Measurements from ENCODE around the gene ITFG1.
A peak's percentile ranks its signal among the peaks of the same experiment; 100 is the strongest.
"Not testable (repeated sequence)": the region's sequence is repeated elsewhere in the genome, so short reads cannot be mapped to it uniquely, and the experiment has no call there.

ITFG1 gene

GRCh38 chr16:47141773-47142485 lies 318.9 kb downstream of the ITFG1 start:
- peaks cover 33% of the 10 kb centered on the region for H3K27me3 Mint-ChIP-seq
- peaks cover 28% of the 10 kb centered on the region for H3K4me1 Mint-ChIP-seq
- H3K9me3 Mint-ChIP-seq = no peaks in the 10 kb centered on the region
- H3K4me3 Mint-ChIP-seq = peak overlapping the region; percentile 70
- CTCF ChIA-PET = interaction anchor here (0.6 to 5.1 kb wide), 46 partner anchors 8 to 1489 kb away, joined by 3 to 41 read pairs (median 4); partner anchors contain the start of genes ITFG1 and PHKB
- no peaks in the 10 kb centered on the region for H3K36me3 Mint-ChIP-seq
- DNase-seq = peak; percentile 90
- H3K27ac Mint-ChIP-seq = no peak overlapping the region

- no peaks in the 10 kb centered on the region for H3K36me3 Mint-ChIP-seq
- H3K4me1 Mint-ChIP-seq = peaks cover 30% of the 10 kb centered on the region
- no peak overlapping the region for H3K4me3 Mint-ChIP-seq
- H3K27ac Mint-ChIP-seq = no peak overlapping the region
- CTCF ChIA-PET = interaction anchor here (1.0 to 3.5 kb wide), 11 partner anchors 9 to 1017 kb away, joined by 3 to 34 read pairs (median 7); no protein-coding TSS in a partner anchor
- peaks cover 23% of the 10 kb centered on the region for H3K27me3 Mint-ChIP-seq
- DNase-seq = no peak
- H3K9me3 Mint-ChIP-seq = no peaks in the 10 kb centered on the region
These were observed 320.2 kb downstream of the ITFG1 start for GRCh38 chr16:47140686-47141085.

DNA sequence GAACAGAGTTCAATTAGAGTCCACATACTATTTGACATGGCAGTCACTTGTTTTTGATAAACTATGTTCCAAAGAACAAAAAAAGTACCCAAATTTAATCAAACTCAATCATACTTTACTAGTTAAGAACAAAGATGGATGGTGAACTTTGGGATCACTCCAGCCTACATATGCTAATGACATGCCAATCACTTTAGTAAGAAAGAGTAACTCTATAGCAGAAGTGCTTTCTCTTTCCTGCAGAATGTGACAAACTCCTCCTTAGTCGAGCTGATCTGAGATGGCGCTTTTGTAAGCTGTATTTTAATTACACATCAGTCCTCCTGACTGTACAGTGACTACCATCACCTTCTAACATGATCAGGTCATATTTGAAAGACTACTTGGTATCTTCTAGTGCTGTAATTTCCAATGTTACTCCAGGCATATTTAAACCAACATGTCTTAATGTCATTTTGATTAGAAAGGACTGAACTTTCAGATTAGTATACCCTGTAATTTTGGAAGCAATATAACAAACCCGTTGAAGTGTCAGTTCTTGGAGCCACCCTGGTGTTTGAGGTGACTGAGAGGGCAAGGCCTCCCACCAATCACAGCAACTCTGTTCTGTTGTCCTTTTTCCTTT lies 321.2 kb downstream of the ITFG1 start:
- Mint-ChIP-seq H3K9me3 (no peaks in the 10 kb centered on the region), H3K4me1 (peaks cover 27% of the 10 kb centered on the region), H3K36me3 (no peaks in the 10 kb centered on the region), H3K27me3 (peaks cover 18% of the 10 kb centered on the region), H3K4me3 (no peak overlapping the region), H3K27ac (no peak overlapping the region)
- DNase-seq = no peak
- CTCF ChIA-PET = interaction anchor here (1.0 kb wide), 1 partner anchor 102 kb away, joined by 8 read pairs; no protein-coding TSS in a partner anchor

GRCh38 chr16:47137925-47138324 lies 322.9 kb downstream of the ITFG1 start:
- H3K36me3 Mint-ChIP-seq, H3K4me3 Mint-ChIP-seq, CTCF ChIA-PET, DNase-seq, H3K9me3 Mint-ChIP-seq, H3K27ac Mint-ChIP-seq: not testable (repeated sequence)
- peaks cover 12% of the 10 kb centered on the region for H3K27me3 Mint-ChIP-seq
- H3K4me1 Mint-ChIP-seq = peaks cover 23% of the 10 kb centered on the region

- H3K4me3 Mint-ChIP-seq = no peak overlapping the region
- no peaks in the 10 kb centered on the region for H3K9me3 Mint-ChIP-seq
- H3K4me1 Mint-ChIP-seq = peaks cover 10% of the 10 kb centered on the region
- no peak for DNase-seq
- CTCF ChIA-PET = interaction anchor here (1.1 to 1.9 kb wide), 2 partner anchors 98 to 1029 kb away, joined by 4 to 8 read pairs; no protein-coding TSS in a partner anchor
- H3K27ac Mint-ChIP-seq = no peak overlapping the region
- no peaks in the 10 kb centered on the region for H3K36me3 Mint-ChIP-seq
- no peaks in the 10 kb centered on the region for H3K27me3 Mint-ChIP-seq
These were observed 324.6 kb downstream of the ITFG1 start for GRCh38 chr16:47136099-47136842.

GRCh38 chr16:47134550-47134949 lies 326.3 kb downstream of the ITFG1 start:
- no peak overlapping the region for H3K4me3 Mint-ChIP-seq
- CTCF ChIA-PET = interaction anchor here (0.6 to 1.3 kb wide), 2 partner anchors 21 to 434 kb away, joined by 3 to 5 read pairs; no protein-coding TSS in a partner anchor
- no peaks in the 10 kb centered on the region for H3K27me3 Mint-ChIP-seq
- DNase-seq = no peak
- H3K27ac Mint-ChIP-seq = no peak overlapping the region
- peaks cover 10% of the 10 kb centered on the region for H3K4me1 Mint-ChIP-seq
- H3K36me3 Mint-ChIP-seq = no peaks in the 10 kb centered on the region
- no peaks in the 10 kb centered on the region for H3K9me3 Mint-ChIP-seq

DNA sequence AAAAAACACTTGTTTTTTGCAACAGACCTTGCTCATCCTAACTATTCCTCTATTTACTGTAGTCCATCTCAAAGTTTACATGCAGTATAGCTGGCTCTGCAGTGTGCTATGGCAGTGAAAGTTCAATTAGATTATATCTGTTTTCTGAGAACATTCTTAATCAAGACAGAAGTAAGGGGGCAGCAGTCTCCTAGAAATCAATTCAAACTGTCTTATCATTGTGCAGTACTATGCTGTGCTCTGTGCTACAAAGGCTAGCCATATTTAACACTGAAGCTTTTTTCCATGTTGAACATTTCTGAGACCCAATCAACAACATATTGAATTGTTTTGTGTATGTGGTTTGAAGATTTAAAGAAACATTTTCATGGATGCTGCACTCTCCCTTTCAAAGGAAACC lies 328.6 kb downstream of the ITFG1 start:
- H3K9me3 Mint-ChIP-seq = no peaks in the 10 kb centered on the region
- no peak overlapping the region for H3K27ac Mint-ChIP-seq
- no peaks in the 10 kb centered on the region for H3K36me3 Mint-ChIP-seq
- H3K4me3 Mint-ChIP-seq = no peak overlapping the region
- DNase-seq = no peak
- no peaks in the 10 kb centered on the region for H3K27me3 Mint-ChIP-seq
- CTCF ChIA-PET = interaction anchor here (2.5 kb wide), 1 partner anchor 9 kb away, joined by 8 read pairs; no protein-coding TSS in a partner anchor
- H3K4me1 Mint-ChIP-seq = peaks cover 2% of the 10 kb centered on the region

GRCh38 chr16:47129755-47130435 lies 331.0 kb downstream of the ITFG1 start:
- no peak for DNase-seq
- no peaks in the 10 kb centered on the region for H3K27me3 Mint-ChIP-seq
- no peak overlapping the region for H3K4me3 Mint-ChIP-seq
- H3K27ac Mint-ChIP-seq = no peak overlapping the region
- no peaks in the 10 kb centered on the region for H3K9me3 Mint-ChIP-seq
- CTCF ChIA-PET = interaction anchor here (2.3 kb wide), 1 partner anchor 12 kb away, joined by 9 read pairs; no protein-coding TSS in a partner anchor
- H3K36me3 Mint-ChIP-seq = no peaks in the 10 kb centered on the region
- H3K4me1 Mint-ChIP-seq = no peaks in the 10 kb centered on the region

- no peak for DNase-seq
- Mint-ChIP-seq H3K4me1 (no peaks in the 10 kb centered on the region), H3K9me3 (no peaks in the 10 kb centered on the region), H3K27ac (no peak overlapping the region), H3K27me3 (no peaks in the 10 kb centered on the region), H3K36me3 (no peaks in the 10 kb centered on the region), H3K4me3 (no peak overlapping the region)
- CTCF ChIA-PET = interaction anchor here (2.3 kb wide), 1 partner anchor 14 kb away, joined by 9 read pairs; no protein-coding TSS in a partner anchor
These were observed 333.3 kb downstream of the ITFG1 start for GRCh38 chr16:47127541-47127940.

DNA sequence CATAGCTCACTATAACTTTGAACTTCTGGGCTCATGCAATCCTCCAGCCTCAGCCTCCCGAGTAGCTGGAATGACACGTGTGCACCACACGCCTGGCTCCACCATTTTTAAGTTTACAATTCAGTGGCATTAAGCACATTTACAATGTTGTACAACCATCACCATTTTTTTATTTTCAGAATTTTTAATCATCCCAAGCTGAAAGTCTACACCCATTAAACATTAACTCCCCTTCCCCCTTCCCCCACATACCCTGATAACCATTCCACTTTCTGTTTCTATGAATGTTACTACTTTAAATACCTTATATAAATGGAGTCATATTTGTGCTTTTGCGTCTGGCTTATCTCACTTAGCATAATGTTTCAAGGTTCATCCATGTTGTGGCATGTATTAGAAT lies 335.1 kb downstream of the ITFG1 start:
- no peak overlapping the region for H3K4me3 Mint-ChIP-seq
- H3K27me3 Mint-ChIP-seq = no peaks in the 10 kb centered on the region
- no peak for DNase-seq
- H3K36me3 Mint-ChIP-seq = no peaks in the 10 kb centered on the region
- H3K27ac Mint-ChIP-seq = no peak overlapping the region
- CTCF ChIA-PET = interaction anchor here (0.6 kb wide), 1 partner anchor 26 kb away, joined by 4 read pairs; no protein-coding TSS in a partner anchor
- no peaks in the 10 kb centered on the region for H3K9me3 Mint-ChIP-seq
- no peaks in the 10 kb centered on the region for H3K4me1 Mint-ChIP-seq

DNA sequence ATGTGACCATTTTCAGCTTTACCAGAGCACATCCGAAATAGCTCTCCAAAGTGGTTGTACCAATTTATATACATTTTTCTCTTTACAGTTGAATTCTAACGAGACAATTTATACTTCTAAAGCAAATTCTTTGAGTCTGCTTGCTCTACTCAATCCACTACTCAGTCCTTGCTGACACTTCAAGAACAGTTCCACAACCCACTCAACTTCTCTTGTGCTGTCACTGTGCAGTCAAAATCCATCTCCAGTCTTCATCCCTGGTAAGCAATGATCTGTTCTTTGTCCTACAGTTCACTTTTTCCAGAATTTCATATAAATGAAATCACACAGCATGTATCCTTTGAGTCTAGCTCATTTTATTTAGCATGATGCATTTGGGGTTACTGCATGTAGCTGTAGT lies 347.7 kb downstream of the ITFG1 start:
- CTCF ChIA-PET = interaction anchor here (1.4 kb wide), 2 partner anchors 11 to 21 kb away, joined by 3 to 5 read pairs; no protein-coding TSS in a partner anchor
- Mint-ChIP-seq H3K4me1 (peaks cover 9% of the 10 kb centered on the region), H3K27me3 (no peaks in the 10 kb centered on the region), H3K27ac (no peak overlapping the region), H3K36me3 (no peaks in the 10 kb centered on the region), H3K4me3 (no peak overlapping the region), H3K9me3 (no peaks in the 10 kb centered on the region)
- no peak for DNase-seq

GRCh38 chr16:47110939-47111338 lies 349.9 kb downstream of the ITFG1 start:
- no peaks in the 10 kb centered on the region for H3K36me3 Mint-ChIP-seq
- peaks cover 9% of the 10 kb centered on the region for H3K4me1 Mint-ChIP-seq
- no peak overlapping the region for H3K4me3 Mint-ChIP-seq
- H3K27ac Mint-ChIP-seq = no peak overlapping the region
- DNase-seq = no peak
- no peaks in the 10 kb centered on the region for H3K27me3 Mint-ChIP-seq
- CTCF ChIA-PET = interaction anchor here (2.2 kb wide), 1 partner anchor 31 kb away, joined by 5 read pairs; no protein-coding TSS in a partner anchor
- no peaks in the 10 kb centered on the region for H3K9me3 Mint-ChIP-seq

DNA sequence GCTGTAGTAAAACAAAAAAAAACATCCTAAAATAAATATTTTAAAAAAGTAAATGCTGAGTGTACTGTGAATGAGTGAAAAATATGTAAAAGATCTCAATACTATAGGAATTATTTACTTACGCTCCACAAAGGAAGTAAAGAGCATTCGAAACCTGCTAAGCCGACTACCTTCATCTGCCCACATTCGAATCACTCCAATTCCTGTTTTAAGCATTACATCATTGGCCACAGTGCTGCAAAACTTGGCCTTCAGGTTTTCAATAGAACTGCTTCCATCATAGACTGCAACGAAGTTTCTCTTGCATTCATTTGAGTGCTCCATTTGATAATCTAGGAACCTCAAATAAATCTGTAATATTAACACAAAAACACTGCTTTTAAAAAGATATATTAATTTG lies 351.5 kb downstream of the ITFG1 start:
- CTCF ChIA-PET = interaction anchor here (1.4 kb wide), 1 partner anchor 71 kb away, joined by 3 read pairs; no protein-coding TSS in a partner anchor
- H3K36me3 Mint-ChIP-seq = peaks cover 2% of the 10 kb centered on the region
- H3K27me3 Mint-ChIP-seq = no peaks in the 10 kb centered on the region
- DNase-seq = no peak
- no peak overlapping the region for H3K27ac Mint-ChIP-seq
- no peak overlapping the region for H3K4me3 Mint-ChIP-seq
- peaks cover 5% of the 10 kb centered on the region for H3K4me1 Mint-ChIP-seq
- no peaks in the 10 kb centered on the region for H3K9me3 Mint-ChIP-seq
